GM19324 (cell line): Measurements from ENCODE around the gene GPR148.
"Not testable (repeated sequence)": the region's sequence is repeated elsewhere in the genome, so short reads cannot be mapped to it uniquely, and the experiment has no call there.

Experiments used
- ATAC-seq: cut with Tn5 transposase; IDR thresholded peaks from one replicate; pipeline ENCODE4 v1.9.1; 2021; ENCODE audit warnings: mild to moderate bottlenecking, moderate library complexity; ENCODE audit not compliant: unreplicated experiment, low FRiP score

Gene GPR148

GRCh38 chr2:130728549-130729316 is at the start of gene GPR148:
Gene GPR148 (plus strand): TSS chr2:130729070. CDS start chr2:130729152, 82 bp downstream.
- ATAC-seq, result no peak

- ATAC-seq, result not testable (repeated sequence)
Measured at GRCh38 chr2:130692041-130692770, 36.7 kb upstream of the GPR148 start.

DNA sequence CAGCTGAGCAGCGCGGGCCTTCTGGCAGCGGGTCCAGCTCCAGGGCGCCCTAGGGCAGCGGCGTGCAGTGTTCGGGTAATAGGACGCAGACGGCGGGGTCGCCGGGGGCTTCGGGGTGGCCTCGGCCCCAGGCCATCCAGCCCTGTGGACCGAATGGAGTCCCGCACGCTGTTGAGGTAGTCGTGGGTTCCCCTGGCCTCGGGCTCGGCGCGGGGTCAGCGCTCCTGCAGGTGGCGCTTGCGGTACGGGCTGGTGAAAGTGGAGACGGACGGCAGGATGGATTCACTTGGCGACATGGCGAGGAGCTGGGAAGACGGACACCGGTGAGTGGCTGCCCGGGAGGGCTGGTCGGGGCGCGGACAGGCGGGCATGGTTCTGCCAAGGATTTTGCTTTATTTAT is 35.4 kb upstream of the GPR148 start:
- not testable (repeated sequence) for ATAC-seq

DNA sequence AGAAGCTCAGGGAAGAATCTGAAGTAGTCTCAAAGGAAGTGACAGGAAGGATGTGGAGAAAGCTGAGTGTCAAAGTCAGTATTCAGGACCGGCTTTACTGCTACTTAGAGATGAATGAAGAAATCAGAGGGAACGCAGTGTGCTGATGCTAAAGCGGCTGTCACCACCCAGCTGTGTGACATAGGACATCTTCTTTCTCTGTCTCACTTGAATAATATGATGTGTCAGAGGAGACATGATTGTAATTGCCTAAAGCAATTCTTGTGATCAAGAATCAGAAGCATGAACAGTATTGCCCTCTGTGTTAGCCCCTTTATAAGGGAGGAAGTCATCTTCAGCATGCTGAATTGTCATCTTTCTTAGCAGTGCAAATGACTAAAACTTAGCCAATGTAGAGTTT is 25.6 kb upstream of the GPR148 start:
- not testable (repeated sequence) for ATAC-seq

GRCh38 chr2:130714795-130715194 is 14.1 kb upstream of the GPR148 start:
- ATAC-seq, result not testable (repeated sequence)

DNA sequence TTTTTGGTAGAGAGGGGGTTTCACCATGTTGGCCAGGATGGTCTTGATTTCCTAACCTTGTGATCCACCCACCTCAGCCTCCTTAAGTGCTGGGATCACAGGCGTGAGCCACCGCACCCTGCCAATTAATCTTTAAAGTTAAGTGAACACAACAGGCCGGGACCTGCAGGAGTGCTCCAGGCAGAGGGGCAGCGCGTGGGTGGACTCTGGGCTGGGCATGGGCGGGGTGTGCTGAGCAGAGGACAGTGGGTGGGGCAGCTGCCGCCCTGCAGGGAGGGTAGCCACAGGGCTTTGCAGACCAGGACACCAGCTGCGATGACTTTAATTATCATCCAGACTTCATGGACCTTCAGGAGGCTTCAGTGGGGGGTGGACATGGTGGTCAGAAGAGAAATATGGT is 8.8 kb upstream of the GPR148 start:
- ATAC-seq, result no peak

DNA sequence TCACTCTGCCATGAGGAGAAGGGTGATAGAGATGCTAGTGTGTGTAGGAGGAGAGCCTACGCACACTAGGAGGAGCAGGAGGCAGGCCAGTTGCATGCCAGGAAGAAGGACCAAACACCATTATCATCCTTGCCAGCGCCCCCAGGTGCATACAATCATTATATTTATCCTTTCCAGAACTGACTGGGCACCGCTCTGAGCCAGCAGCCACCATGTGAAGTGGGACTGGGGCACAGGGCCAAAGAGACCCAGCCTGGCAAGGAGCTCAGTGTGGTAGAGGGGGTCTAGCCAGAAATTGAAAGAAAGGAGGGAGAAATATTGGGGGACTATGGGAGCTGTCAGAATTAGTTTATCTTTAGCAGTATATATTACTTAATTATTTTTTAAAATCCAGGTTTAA is 8.3 kb upstream of the GPR148 start:
- ATAC-seq, result no peak

- no peak for ATAC-seq
Measured at GRCh38 chr2:130724455-130724854, 4.4 kb upstream of the GPR148 start.

DNA sequence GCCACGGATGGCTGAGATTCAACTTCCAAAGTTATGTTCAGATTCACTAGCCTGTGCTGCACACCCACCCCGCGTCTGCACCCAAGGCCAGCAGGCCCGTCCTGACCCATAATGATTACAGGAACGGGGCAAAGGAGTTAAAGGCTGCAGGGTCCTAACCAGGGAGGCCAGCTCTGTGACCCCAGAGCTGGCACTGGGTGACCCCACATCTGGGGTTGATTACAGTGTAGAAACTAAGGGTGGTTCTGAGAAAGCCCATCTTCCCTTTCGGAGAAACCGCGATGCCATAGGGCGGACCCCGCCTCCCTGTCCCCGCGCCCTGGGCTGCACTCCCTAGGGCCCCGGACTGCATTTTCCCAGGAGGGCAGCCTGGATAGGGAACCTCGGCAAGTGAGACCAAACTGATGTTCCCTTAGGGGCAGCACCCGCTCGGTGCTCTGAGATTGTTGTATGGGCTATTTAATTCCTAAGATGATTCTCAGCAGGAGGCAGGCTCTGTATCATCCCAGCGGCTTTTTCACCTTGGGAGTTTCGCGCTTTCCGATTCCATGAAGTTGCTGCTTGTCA is 2.2 kb upstream of the GPR148 start:
- ATAC-seq, result no peak

- peak; percentile 76 for ATAC-seq
Measured at GRCh38 chr2:130727286-130727924, 1.5 kb upstream of the GPR148 start.

DNA sequence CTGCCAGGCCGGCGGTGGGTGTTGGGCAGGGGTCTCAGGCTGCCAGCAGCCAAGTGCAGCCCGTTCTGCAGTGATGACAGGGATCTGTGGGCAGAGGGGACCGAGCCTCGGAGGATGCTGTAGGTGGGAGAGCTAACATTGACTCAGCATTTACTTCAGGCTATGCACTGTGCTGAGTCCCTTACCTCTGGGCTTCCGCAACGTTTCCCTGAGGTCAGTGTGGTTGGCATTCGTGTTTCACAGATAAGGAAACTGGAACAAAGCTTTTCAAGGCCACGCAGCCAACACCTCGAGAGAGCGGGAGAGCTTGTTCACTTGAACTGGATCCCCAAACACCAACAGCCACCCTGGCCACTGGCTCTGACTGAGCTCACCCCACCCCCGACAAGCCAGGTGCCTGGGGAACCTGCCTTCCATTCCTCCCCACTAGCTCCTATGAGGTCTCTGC is 839 bp upstream of the GPR148 start:
- no peak for ATAC-seq

GRCh38 chr2:130729322-130730299 is 741 bp downstream of the GPR148 start:
- ATAC-seq, result no peak

GRCh38 chr2:130732257-130732656 is 3.4 kb downstream of the GPR148 start:
- ATAC-seq, result not testable (repeated sequence)

GRCh38 chr2:130735200-130735599 is 6.3 kb downstream of the GPR148 start:
- no peak for ATAC-seq

DNA sequence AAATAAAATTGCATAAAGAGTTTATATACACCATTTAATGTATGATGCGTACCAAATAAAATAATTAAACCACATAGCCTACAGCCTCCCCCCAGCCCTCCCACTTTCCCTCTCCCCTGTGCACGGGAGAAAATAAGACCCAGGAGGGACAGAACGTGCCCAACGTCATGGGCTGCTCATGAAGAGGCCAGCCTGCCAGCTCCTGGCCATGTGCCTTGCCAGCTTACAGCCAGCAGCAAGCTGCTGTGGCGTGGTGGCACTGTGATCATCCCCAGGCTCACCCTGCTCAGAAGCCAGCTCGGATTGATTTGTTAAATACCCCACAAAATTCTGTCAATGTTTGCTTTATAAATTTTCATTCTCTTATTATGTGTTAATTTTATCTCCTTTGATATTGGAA is 7.6 kb downstream of the GPR148 start:
- ATAC-seq, result no peak

- ATAC-seq, result no peak
Measured at GRCh38 chr2:130737592-130737991, 8.7 kb downstream of the GPR148 start.

GRCh38 chr2:130740671-130741070 is 11.8 kb downstream of the GPR148 start:
- no peak for ATAC-seq

DNA sequence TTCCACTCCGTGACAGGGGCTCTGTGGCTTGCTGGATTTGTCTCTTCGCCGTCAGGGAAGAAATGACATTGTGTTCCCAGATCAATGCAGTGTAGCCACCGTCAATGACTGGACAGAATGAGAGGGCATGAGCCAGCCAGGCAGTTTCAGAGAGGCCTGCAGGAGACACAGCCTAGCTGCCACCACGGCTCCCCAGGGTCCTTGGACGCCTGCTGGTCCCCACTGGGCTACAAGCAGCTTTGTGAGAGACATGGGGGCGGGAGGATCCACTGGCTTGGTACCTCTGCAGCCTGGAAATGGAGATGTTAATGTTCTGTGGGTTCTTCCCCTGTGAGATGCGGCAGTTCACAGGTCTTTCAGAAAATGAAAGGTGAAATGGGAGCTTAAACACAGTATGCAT is 14.4 kb downstream of the GPR148 start:
- ATAC-seq, result no peak

- ATAC-seq, result no peak
Measured at GRCh38 chr2:130744287-130745117, 15.6 kb downstream of the GPR148 start.
